Lower leg skin (tissue), 3 donors: ENCODE results near the gene ORC2.

ENCODE experiments used
- POLR2A ChIP-seq, 2 donors: fragments of 450-650 bp; IDR thresholded peaks; one replicate each; pipeline ENCODE4 v1.6.1; 2016 to 2017; ENCODE audit warnings: antibody characterized with exemption in 2 of 2, mild to moderate bottlenecking in 1 of 2, moderate library complexity in 1 of 2
- TF ChIP-seq, protein P1 (sequence below), 3 donors: fragments of 450-650 bp; IDR thresholded peaks; one replicate each; pipeline ENCODE4 v1.5.1; 2016; ENCODE audit warnings: antibody characterized with exemption in 3 of 3, mild to moderate bottlenecking in 3 of 3, moderate library complexity in 2 of 3

DNA sequence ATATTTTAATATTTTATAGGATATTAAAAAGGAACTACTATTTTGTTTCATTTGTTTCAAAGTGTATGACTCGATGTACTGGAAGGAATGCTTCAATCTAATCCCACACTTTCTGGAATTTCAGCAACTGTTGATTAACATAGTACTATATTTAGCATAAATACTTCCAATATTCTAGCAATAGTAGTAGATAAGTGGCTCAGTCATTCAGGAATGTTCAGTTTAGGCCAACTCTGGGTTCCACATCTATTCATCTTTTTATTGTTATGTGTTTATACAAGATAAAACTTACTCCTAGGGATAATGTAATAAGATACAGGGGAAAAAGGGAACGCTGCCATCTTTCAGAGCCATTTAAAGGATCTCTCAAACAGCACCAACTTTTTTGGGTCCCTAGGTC lies 22.3 kb upstream of the ORC2 start:
- TF ChIP-seq POLR2A (IDR thresholded peaks at IDR 0.05): no peak
- TF ChIP-seq, protein P1, sequence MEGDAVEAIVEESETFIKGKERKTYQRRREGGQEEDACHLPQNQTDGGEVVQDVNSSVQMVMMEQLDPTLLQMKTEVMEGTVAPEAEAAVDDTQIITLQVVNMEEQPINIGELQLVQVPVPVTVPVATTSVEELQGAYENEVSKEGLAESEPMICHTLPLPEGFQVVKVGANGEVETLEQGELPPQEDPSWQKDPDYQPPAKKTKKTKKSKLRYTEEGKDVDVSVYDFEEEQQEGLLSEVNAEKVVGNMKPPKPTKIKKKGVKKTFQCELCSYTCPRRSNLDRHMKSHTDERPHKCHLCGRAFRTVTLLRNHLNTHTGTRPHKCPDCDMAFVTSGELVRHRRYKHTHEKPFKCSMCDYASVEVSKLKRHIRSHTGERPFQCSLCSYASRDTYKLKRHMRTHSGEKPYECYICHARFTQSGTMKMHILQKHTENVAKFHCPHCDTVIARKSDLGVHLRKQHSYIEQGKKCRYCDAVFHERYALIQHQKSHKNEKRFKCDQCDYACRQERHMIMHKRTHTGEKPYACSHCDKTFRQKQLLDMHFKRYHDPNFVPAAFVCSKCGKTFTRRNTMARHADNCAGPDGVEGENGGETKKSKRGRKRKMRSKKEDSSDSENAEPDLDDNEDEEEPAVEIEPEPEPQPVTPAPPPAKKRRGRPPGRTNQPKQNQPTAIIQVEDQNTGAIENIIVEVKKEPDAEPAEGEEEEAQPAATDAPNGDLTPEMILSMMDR (IDR thresholded peaks at IDR 0.05): no peak
